ENCODE data around the gene PREX1.

DNA sequence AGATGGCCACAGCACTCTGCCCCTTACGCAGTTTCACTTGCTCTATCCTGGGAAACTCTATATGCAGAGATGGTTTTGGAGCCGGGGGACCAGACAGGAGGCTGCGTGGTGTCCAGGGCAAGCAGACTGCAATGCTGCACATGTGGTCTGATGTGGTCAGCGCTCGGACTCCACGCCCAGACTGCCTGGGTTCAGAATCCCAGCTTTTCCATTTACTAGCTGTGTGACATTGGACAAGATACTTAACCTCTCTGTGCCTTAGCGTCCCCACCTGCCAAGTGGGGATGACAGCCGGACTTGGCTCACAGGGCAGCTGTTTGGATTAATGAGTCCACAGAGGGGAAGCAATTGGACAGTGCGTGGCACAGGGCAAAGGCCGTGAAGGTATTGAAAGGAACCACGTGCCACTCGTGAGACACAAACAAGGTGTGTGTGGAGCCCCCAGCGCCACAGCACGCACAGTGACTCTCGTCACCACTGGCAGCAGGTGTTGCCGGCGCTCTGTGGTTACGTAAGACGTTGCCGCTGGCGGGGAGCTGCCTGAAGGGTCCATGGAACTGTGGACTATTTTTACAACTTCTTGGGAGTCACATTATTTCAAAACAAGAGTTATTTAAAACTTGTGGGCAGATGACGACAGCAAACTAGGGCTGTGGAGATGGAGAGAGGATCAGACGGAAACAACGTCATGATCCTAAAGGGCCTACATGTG lies 201.4 kb downstream of the PREX1 start:
- TF ChIP-seq POLR2A (IDR thresholded peaks at IDR 0.05) = no peak
- TF ChIP-seq, protein P1, sequence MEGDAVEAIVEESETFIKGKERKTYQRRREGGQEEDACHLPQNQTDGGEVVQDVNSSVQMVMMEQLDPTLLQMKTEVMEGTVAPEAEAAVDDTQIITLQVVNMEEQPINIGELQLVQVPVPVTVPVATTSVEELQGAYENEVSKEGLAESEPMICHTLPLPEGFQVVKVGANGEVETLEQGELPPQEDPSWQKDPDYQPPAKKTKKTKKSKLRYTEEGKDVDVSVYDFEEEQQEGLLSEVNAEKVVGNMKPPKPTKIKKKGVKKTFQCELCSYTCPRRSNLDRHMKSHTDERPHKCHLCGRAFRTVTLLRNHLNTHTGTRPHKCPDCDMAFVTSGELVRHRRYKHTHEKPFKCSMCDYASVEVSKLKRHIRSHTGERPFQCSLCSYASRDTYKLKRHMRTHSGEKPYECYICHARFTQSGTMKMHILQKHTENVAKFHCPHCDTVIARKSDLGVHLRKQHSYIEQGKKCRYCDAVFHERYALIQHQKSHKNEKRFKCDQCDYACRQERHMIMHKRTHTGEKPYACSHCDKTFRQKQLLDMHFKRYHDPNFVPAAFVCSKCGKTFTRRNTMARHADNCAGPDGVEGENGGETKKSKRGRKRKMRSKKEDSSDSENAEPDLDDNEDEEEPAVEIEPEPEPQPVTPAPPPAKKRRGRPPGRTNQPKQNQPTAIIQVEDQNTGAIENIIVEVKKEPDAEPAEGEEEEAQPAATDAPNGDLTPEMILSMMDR (IDR thresholded peaks at IDR 0.05) = no peak
